ENCODE results near the gene ECPAS. TPM values are rescaled to one million over a fixed set of nuclear protein-coding genes. Genes with fewer than 3 reads are reported as not detected.
A peak's percentile ranks its signal among the peaks of the same experiment; 100 is the strongest.

The ECPAS gene
- 10 to 100 TPM; 35.4 to 86.1 (median 49.2) TPM for total RNA-seq
- polyA plus RNA-seq: 10 to 100 TPM in 1 of 2 donors, 1 to 10 TPM in 1; 6.8 to 13.4 TPM
- total RNA-seq: 110 reads per million, percentile 86 among the genes with 10 or more reads in this experiment

- peak within 1 kb of the TSS; percentile 69 to 93 (median 88) for H3K4me3 Mint-ChIP-seq
Measured at GRCh38 chr9:111483858-111484571, at the start of gene ECPAS. Gene ECPAS, minus strand, starts transcription at chr9:111484383. Its CDS starts 11,465 bp downstream, at chr9:111472918.

GRCh38 chr9:111533099-111533790 is 49.1 kb upstream of the ECPAS start:
- H3K36me3 Mint-ChIP-seq: peaks cover 36 to 77% (median 59%) of the 10 kb centered on the region in 5 donors
- DNase-seq (no peak), ATAC-seq (no peak)
- H3K4me1 Mint-ChIP-seq: no peaks in the 10 kb centered on the region
- Histone ChIP-seq H3K36me3 (ENCODE audit: control insufficient read depth in 2 of 3, insufficient read depth in 3 of 3, low read length in 3 of 3) (peaks cover 0 to 59% (median 12%) of the 10 kb centered on the region in 3 experiments), H3K9me3 (ENCODE audit: control insufficient read depth in 2 of 3, low read length in 3 of 3) (peaks cover 0 to 28% (median 0%) of the 10 kb centered on the region in 3 experiments), H3K27me3 (ENCODE audit: control insufficient read depth in 2 of 2, insufficient read depth in 2 of 2, low read length in 2 of 2) (no peaks in the 10 kb centered on the region), H3K4me1 (ENCODE audit: control insufficient read depth in 2 of 2, insufficient read depth in 2 of 2, low read length in 2 of 2) (no peaks in the 10 kb centered on the region), H3K27ac (ENCODE audit: low read depth, low read length) (no peak overlapping the region), H3K4me3 (ENCODE audit: low read length) (no peak overlapping the region)
- H3K4me3 Mint-ChIP-seq: no peak overlapping the region
- CTCF ChIA-PET: no interaction called here
- no peak overlapping the region for H3K27ac Mint-ChIP-seq
- POLR2A ChIA-PET: no interaction called here
- intact Hi-C loops (cut with micrococcal nuclease): no loop called here
- H3K9me3 Mint-ChIP-seq: peaks cover 6 to 78% (median 28%) of the 10 kb centered on the region in 11 donors
- H3K27me3 Mint-ChIP-seq: no peaks in the 10 kb centered on the region

More at GRCh38 chr9:111483858-111484571, at the start of gene ECPAS:
- H3K9me3 Mint-ChIP-seq: no peaks in the 10 kb centered on the region
- peak; percentile 53 to 78 (median 62) for DNase-seq
- Histone ChIP-seq H3K4me1 (ENCODE audit: control insufficient read depth in 2 of 2, insufficient read depth in 2 of 2, low read length in 2 of 2) (peaks cover 0 to 8% of the 10 kb centered on the region in 2 donors), H3K9me3 (ENCODE audit: control insufficient read depth in 2 of 3, low read length in 3 of 3) (no peaks in the 10 kb centered on the region), H3K27ac (ENCODE audit: low read depth, low read length) (peak within 1 kb of the TSS; percentile 74), H3K36me3 (ENCODE audit: control insufficient read depth in 2 of 3, insufficient read depth in 3 of 3, low read length in 3 of 3) (peaks cover 0 to 4% (median 0%) of the 10 kb centered on the region in 3 experiments), H3K4me3 (ENCODE audit: low read length) (peak within 1 kb of the TSS; percentile 66), H3K27me3 (ENCODE audit: control insufficient read depth in 2 of 2, insufficient read depth in 2 of 2, low read length in 2 of 2) (no peaks in the 10 kb centered on the region)
- ATAC-seq: peak; percentile 74
- intact Hi-C loops (cut with micrococcal nuclease): loop anchor here (1.0 to 10.0 kb wide), 21 partner anchors 41 to 1927 kb away; partner anchors contain the start of genes KIAA1958 (in 2 of the 2), PTBP3 (in 2 of the 2), PTGR1 (in 2 of the 2) and ZNF483 (in 2 of the 2)
- peaks cover 0 to 13% (median 5%) of the 10 kb centered on the region in 5 donors for H3K27me3 Mint-ChIP-seq
- CTCF ChIA-PET: no interaction called here
- peak within 1 kb of the TSS; percentile 60 to 92 (median 85) for H3K27ac Mint-ChIP-seq
- peaks cover 16 to 31% (median 28%) of the 10 kb centered on the region in 7 donors for H3K4me1 Mint-ChIP-seq
- H3K36me3 Mint-ChIP-seq: peaks cover 0 to 4% (median 0%) of the 10 kb centered on the region in 5 donors
- POLR2A ChIA-PET: interaction anchor here (0.9 to 2.4 kb wide), 6 partner anchors 40 to 178 kb away, joined by 3 to 11 read pairs (median 4); partner anchors contain the start of genes DNAJC25, GNG10 and ZNF483

GRCh38 chr9:111531716-111532115 is 47.5 kb upstream of the ECPAS start:
- H3K36me3 Mint-ChIP-seq: peaks cover 36 to 76% (median 56%) of the 10 kb centered on the region in 5 donors
- CTCF ChIA-PET: no interaction called here
- H3K4me3 Mint-ChIP-seq: no peak overlapping the region
- no peak overlapping the region for H3K27ac ChIP-seq (ENCODE audit: low read depth, low read length)
- peaks cover 6 to 69% (median 20%) of the 10 kb centered on the region in 11 donors for H3K9me3 Mint-ChIP-seq
- no peak for DNase-seq
- no peaks in the 10 kb centered on the region for H3K4me1 ChIP-seq (ENCODE audit: control insufficient read depth in 2 of 2, insufficient read depth in 2 of 2, low read length in 2 of 2)
- peaks cover 0 to 7% (median 0%) of the 10 kb centered on the region in 7 donors for H3K4me1 Mint-ChIP-seq
- H3K27ac Mint-ChIP-seq: no peak overlapping the region
- no peak for ATAC-seq
- intact Hi-C loops (cut with micrococcal nuclease): no loop called here
- H3K27me3 Mint-ChIP-seq: no peaks in the 10 kb centered on the region
- POLR2A ChIA-PET: no interaction called here
- H3K36me3 ChIP-seq (ENCODE audit: control insufficient read depth in 2 of 3, insufficient read depth in 3 of 3, low read length in 3 of 3): peaks cover 0 to 48% (median 12%) of the 10 kb centered on the region in 3 experiments
- no peak overlapping the region for H3K4me3 ChIP-seq (ENCODE audit: low read length)
- H3K27me3 ChIP-seq (ENCODE audit: control insufficient read depth in 2 of 2, insufficient read depth in 2 of 2, low read length in 2 of 2): no peaks in the 10 kb centered on the region
- H3K9me3 ChIP-seq (ENCODE audit: control insufficient read depth in 2 of 3, low read length in 3 of 3): peaks cover 0 to 18% (median 0%) of the 10 kb centered on the region in 3 experiments

GRCh38 chr9:111529787-111530186 is 45.6 kb upstream of the ECPAS start:
- Mint-ChIP-seq H3K36me3 (peaks cover 31 to 68% (median 51%) of the 10 kb centered on the region in 5 donors), H3K4me3 (no peak overlapping the region), H3K9me3 (peaks cover 6 to 55% (median 14%) of the 10 kb centered on the region in 11 donors), H3K4me1 (peaks cover 9 to 21% (median 14%) of the 10 kb centered on the region in 7 donors), H3K27ac (no peak overlapping the region), H3K27me3 (peaks cover 0 to 5% (median 0%) of the 10 kb centered on the region in 5 donors)
- intact Hi-C loops (cut with micrococcal nuclease): loop anchor here (5.0 to 10.0 kb wide), 3 partner anchors 68 to 1275 kb away; partner anchors contain the start of genes PTGR1 (in 1 of the 2) and TXN (in 1 of the 2)
- Histone ChIP-seq H3K4me3 (ENCODE audit: low read length) (no peak overlapping the region), H3K27ac (ENCODE audit: low read depth, low read length) (no peak overlapping the region), H3K36me3 (ENCODE audit: control insufficient read depth in 2 of 3, insufficient read depth in 3 of 3, low read length in 3 of 3) (peaks cover 0 to 46% (median 8%) of the 10 kb centered on the region in 3 experiments), H3K9me3 (ENCODE audit: control insufficient read depth in 2 of 3, low read length in 3 of 3) (peaks cover 0 to 18% (median 0%) of the 10 kb centered on the region in 3 experiments), H3K4me1 (ENCODE audit: control insufficient read depth in 2 of 2, insufficient read depth in 2 of 2, low read length in 2 of 2) (peaks cover 4 to 6% of the 10 kb centered on the region in 2 donors), H3K27me3 (ENCODE audit: control insufficient read depth in 2 of 2, insufficient read depth in 2 of 2, low read length in 2 of 2) (no peaks in the 10 kb centered on the region)
- ChIA-PET CTCF (no interaction called here), POLR2A (interaction anchor here (0.7 kb wide), 1 partner anchor 13 kb away, joined by 5 read pairs; no protein-coding TSS in a partner anchor)
- ATAC-seq (no peak), DNase-seq (no peak)

- Histone ChIP-seq H3K27me3 (ENCODE audit: control insufficient read depth in 2 of 2, insufficient read depth in 2 of 2, low read length in 2 of 2) (no peaks in the 10 kb centered on the region), H3K4me1 (ENCODE audit: control insufficient read depth in 2 of 2, insufficient read depth in 2 of 2, low read length in 2 of 2) (peaks cover 4 to 6% of the 10 kb centered on the region in 2 donors), H3K9me3 (ENCODE audit: control insufficient read depth in 2 of 3, low read length in 3 of 3) (peaks cover 0 to 7% (median 0%) of the 10 kb centered on the region in 3 experiments), H3K4me3 (ENCODE audit: low read length) (no peak overlapping the region), H3K36me3 (ENCODE audit: control insufficient read depth in 2 of 3, insufficient read depth in 3 of 3, low read length in 3 of 3) (peaks cover 0 to 23% (median 0%) of the 10 kb centered on the region in 3 experiments), H3K27ac (ENCODE audit: low read depth, low read length) (no peak overlapping the region)
- peak overlapping the region in 3 of 10 donors; percentile 9 to 20 (median 9) for H3K4me3 Mint-ChIP-seq
- peaks cover 0 to 12% (median 4%) of the 10 kb centered on the region in 5 donors for H3K27me3 Mint-ChIP-seq
- intact Hi-C loops (cut with micrococcal nuclease): loop anchor here (5.0 to 10.0 kb wide), 3 partner anchors 70 to 1273 kb away; partner anchors contain the start of genes PTGR1 (in 1 of the 2) and TXN (in 1 of the 2)
- peaks cover 0 to 30% (median 7%) of the 10 kb centered on the region in 11 donors for H3K9me3 Mint-ChIP-seq
- ChIA-PET POLR2A (no interaction called here), CTCF (interaction anchor here (0.6 kb wide), 1 partner anchor 559 kb away, joined by 3 read pairs; no protein-coding TSS in a partner anchor)
- DNase-seq: no peak
- H3K27ac Mint-ChIP-seq: peak overlapping the region in 2 of 9 donors; percentile 6 to 33
- H3K36me3 Mint-ChIP-seq: peaks cover 9 to 46% (median 27%) of the 10 kb centered on the region in 5 donors
- ATAC-seq: no peak
- peaks cover 14 to 31% (median 21%) of the 10 kb centered on the region in 7 donors for H3K4me1 Mint-ChIP-seq
Measured at GRCh38 chr9:111527347-111527746, 43.2 kb upstream of the ECPAS start.

Measured in naive thymus-derived CD4-positive, alpha-beta T cell (primary cell).